Loucy (cell line): ENCODE measurements around the gene KYNU.
"Not testable (repeated sequence)": the region's sequence is repeated elsewhere in the genome, so short reads cannot be mapped to it uniquely, and the experiment has no call there.

Experiments
- H2AFZ ChIP-seq: fragments of 200-600 bp; sonication (generic); 2 replicates; pipeline ENCODE4 v1.6.0; 2016; ENCODE audit warnings: antibody characterized with exemption, mild to moderate bottlenecking, low read length, moderate library complexity
- H3F3A ChIP-seq: fragments of 200-600 bp; 2 replicates; pipeline ENCODE4 v1.6.0; 2016; ENCODE audit warnings: antibody characterized with exemption, low read depth, mild to moderate bottlenecking
- H3K27me3 ChIP-seq: fragments of 200-600 bp; sonication (generic); 2 replicates; pipeline ENCODE4 v1.6.1; 2014; ENCODE audit warnings: low read length, mild to moderate bottlenecking; ENCODE audit not compliant: insufficient read depth, poor library complexity, severe bottlenecking
- H3K36me3 ChIP-seq: fragments of 200-600 bp; sonication (generic); 2 replicates; pipeline ENCODE4 v1.6.1; 2016; ENCODE audit warnings: low read length; ENCODE audit not compliant: insufficient read depth
- H3K4me1 ChIP-seq: fragments of 200-600 bp; sonication (generic); 2 replicates; pipeline ENCODE4 v1.5.1; 2014; ENCODE audit warnings: low read length, mild to moderate bottlenecking; ENCODE audit not compliant: insufficient read depth, poor library complexity, severe bottlenecking
- H3K4me2 ChIP-seq: fragments of 200-600 bp; sonication (generic); 2 replicates; pipeline ENCODE4 v1.6.0; 2014; ENCODE audit warnings: antibody characterized with exemption, low read length, low read depth, mild to moderate bottlenecking; ENCODE audit not compliant: poor library complexity, severe bottlenecking
- H3K4me3 ChIP-seq: fragments of 200-600 bp; sonication (generic); 2 replicates; pipeline ENCODE4 v1.5.1; 2014; ENCODE audit warnings: low read length, mild to moderate bottlenecking, mixed read lengths; ENCODE audit not compliant: poor library complexity, severe bottlenecking
- H3K79me2 ChIP-seq: fragments of 200-600 bp; sonication (generic); 2 replicates; pipeline ENCODE4 v1.6.1; 2014; ENCODE audit warnings: low read length; ENCODE audit not compliant: insufficient read depth
- H3K9ac ChIP-seq: fragments of 200-600 bp; sonication (generic); 2 replicates; pipeline ENCODE4 v1.6.0; 2014; ENCODE audit warnings: mild to moderate bottlenecking, low read depth, low read length, moderate library complexity; ENCODE audit not compliant: poor library complexity, severe bottlenecking
- H3K9me2 ChIP-seq: fragments of 200-600 bp; sonication (generic); replicated peaks from 2 replicates; pipeline ENCODE4 v1.6.1; 2016; ENCODE audit warnings: low read depth, low read length, mixed read lengths
- H3K9me3 ChIP-seq: fragments of 200-600 bp; sonication (generic); 2 replicates; pipeline ENCODE4 v1.6.1; 2014; ENCODE audit warnings: mild to moderate bottlenecking, antibody characterized with exemption, low read length, low read depth; ENCODE audit not compliant: insufficient read depth
- H4K20me1 ChIP-seq: fragments of 200-600 bp; sonication (generic); 2 replicates; pipeline ENCODE4 v1.6.0; 2014; ENCODE audit warnings: antibody characterized with exemption, low read length, mild to moderate bottlenecking; ENCODE audit not compliant: insufficient read depth, poor library complexity, severe bottlenecking
- CTCF ChIP-seq: fragments of 200-600 bp; sonication (generic); conservative IDR thresholded peaks from 2 replicates; pipeline ENCODE4 v1.5.1; 2014; ENCODE audit warnings: mild to moderate bottlenecking, antibody characterized with exemption, low read length
- EZH2phosphoT487 ChIP-seq: fragments of 200-600 bp; IDR thresholded peaks from 2 replicates; pipeline ENCODE4 v1.6.1; 2018; ENCODE audit warnings: antibody characterized with exemption, mild to moderate bottlenecking, moderate library complexity, borderline replicate concordance

Gene KYNU

GRCh38 chr2:142866426-142866825, 11.0 kb upstream of the KYNU start:
- Histone ChIP-seq H3F3A (no peaks in the 10 kb centered on the region), H3K79me2 (no peaks in the 10 kb centered on the region), H2AFZ (peak overlapping the region; percentile 59), H3K9me3 (no peaks in the 10 kb centered on the region), H3K27me3 (no peaks in the 10 kb centered on the region), H3K9me2 (no peaks in the 10 kb centered on the region), H3K36me3 (no peaks in the 10 kb centered on the region), H3K4me1 (no peaks in the 10 kb centered on the region), H3K4me2 (peak overlapping the region; percentile 26), H3K4me3 (peak overlapping the region; percentile 45), H3K9ac (no peak overlapping the region), H4K20me1 (no peaks in the 10 kb centered on the region)
- no peak for TF ChIP-seq EZH2phosphoT487
- no peak for TF ChIP-seq CTCF

- Histone ChIP-seq H3K79me2 (no peaks in the 10 kb centered on the region), H3K4me1 (no peaks in the 10 kb centered on the region), H3K9ac (no peak overlapping the region), H3F3A (no peaks in the 10 kb centered on the region), H4K20me1 (no peaks in the 10 kb centered on the region), H3K9me3 (no peaks in the 10 kb centered on the region), H3K4me3 (no peak overlapping the region), H2AFZ (0 out of 2 replicates have a peak overlapping the region, but pooled peaks have one; percentile 10), H3K9me2 (no peaks in the 10 kb centered on the region), H3K27me3 (no peaks in the 10 kb centered on the region), H3K36me3 (no peaks in the 10 kb centered on the region), H3K4me2 (no peak overlapping the region)
- TF ChIP-seq CTCF (no peak), EZH2phosphoT487 (no peak)
Observed at GRCh38 chr2:142867136-142867535, 10.3 kb upstream of the KYNU start.

- TF ChIP-seq CTCF (no peak), EZH2phosphoT487 (no peak)
Observed at GRCh38 chr2:142868229-142868762, 9.2 kb upstream of the KYNU start.

GRCh38 chr2:142869065-142869460, 8.4 kb upstream of the KYNU start:
- H3K27me3 ChIP-seq, H3K79me2 ChIP-seq, H3K4me3 ChIP-seq, H4K20me1 ChIP-seq, H3K9me2 ChIP-seq, H3K4me2 ChIP-seq, H3K9ac ChIP-seq, H3K9me3 ChIP-seq, H3F3A ChIP-seq, H3K4me1 ChIP-seq, H3K36me3 ChIP-seq, H2AFZ ChIP-seq: not testable (repeated sequence)

More at GRCh38 chr2:142868229-142868762, 9.2 kb upstream of the KYNU start:
- no peaks in the 10 kb centered on the region for H4K20me1 ChIP-seq
- H3K4me1 ChIP-seq: no peaks in the 10 kb centered on the region
- H3K27me3 ChIP-seq: no peaks in the 10 kb centered on the region
- no peak overlapping the region for H3K4me2 ChIP-seq
- H3K9ac ChIP-seq: no peak overlapping the region
- H3F3A ChIP-seq: no peaks in the 10 kb centered on the region
- H3K36me3 ChIP-seq: no peaks in the 10 kb centered on the region
- H3K79me2 ChIP-seq: no peaks in the 10 kb centered on the region
- no peak overlapping the region for H2AFZ ChIP-seq
- no peak overlapping the region for H3K4me3 ChIP-seq
- no peaks in the 10 kb centered on the region for H3K9me3 ChIP-seq
- H3K9me2 ChIP-seq: no peaks in the 10 kb centered on the region
